Left cardiac atrium (tissue), 4 donors: ENCODE results near the gene TANGO2. TPM values are rescaled to one million over a fixed set of nuclear protein-coding genes. Genes with fewer than 3 reads are reported as not detected.

Experiments used
- ATAC-seq, 2 donors: fragments of 200-7000 bp; cut with Tn5 transposase; one replicate each; pipeline ENCODE4 v1.9.1; 2020; ENCODE audit warnings: mild to moderate bottlenecking in 2 of 2, moderate library complexity in 2 of 2
- DNase-seq: peaks from one replicate; pipeline ENCODE4 v3.0.0-alpha.2; 2020
- intact Hi-C, 2 donors: fragments of 100-400 bp; cut with DNase I; formaldehyde crosslinking; loops; one replicate each; pipeline versions ENCODE4 v1.14.1 to v1.15.1; 2022 to 2023
- total RNA-seq, 2 donors: library from RNA; stranded (reverse); fragmentation: NEBNext Ultra II Directional; extraction: Animal tissue kit (Norgen Biotek cat#: 25700); gene quantifications; one replicate each; pipeline ENCODE4 v1.2.1, GENCODE V29; 2021
- donor health status: DM: no; HTN: yes; CAD: no.
- donor health status: DM: no; HTN: yes; CAD: no; lungs with severe emphysema.
- donor health status: DM: yes; HTN: yes; CAD: no.
- donor health status: Dilated cardiomyopathy.

The TANGO2 gene
- total RNA-seq, 2 donors from 2014 or later = 55.0 to 80.0 TPM

DNA sequence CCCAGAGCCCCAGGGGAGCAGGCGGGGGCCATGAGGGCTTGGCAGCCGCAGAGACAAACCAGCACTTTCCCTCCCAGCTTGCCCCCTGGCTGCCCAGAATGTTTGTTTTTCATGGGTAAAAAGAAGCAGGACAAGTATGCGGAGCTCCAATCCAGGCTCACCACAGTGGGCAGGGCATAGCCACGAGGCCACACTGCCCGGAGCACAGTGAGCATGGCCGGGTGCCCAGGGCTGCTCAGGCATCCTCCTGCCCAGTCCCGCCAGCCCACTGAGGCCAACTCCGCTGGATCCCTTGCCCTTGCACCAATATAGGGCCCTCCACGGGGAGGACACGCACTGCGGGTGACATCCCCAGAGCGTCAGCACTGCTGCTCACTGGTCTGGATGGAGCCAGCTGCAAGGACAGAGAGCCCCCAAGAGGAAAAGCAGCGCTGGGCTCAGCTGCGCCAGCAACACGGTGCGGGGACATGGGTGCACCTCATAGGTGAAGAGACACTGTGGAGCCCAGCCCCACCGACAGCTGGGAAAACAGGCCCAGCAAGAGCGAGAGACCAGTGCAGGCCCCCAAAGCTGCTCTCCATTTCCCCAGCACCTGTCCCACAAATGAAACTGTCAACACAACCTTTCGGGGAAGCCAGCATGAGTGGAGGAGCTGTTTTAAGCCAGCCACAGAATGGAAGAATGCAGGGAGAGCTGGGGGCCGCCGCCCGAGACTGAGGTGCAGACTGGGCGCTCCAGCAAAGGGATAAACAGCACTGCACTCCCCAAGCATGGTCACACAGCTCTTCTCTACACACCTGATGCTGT is 29.1 kb upstream of the TANGO2 start:
- ATAC-seq (no peak), DNase-seq (no peak)
- intact Hi-C loops = no loop called here

DNA sequence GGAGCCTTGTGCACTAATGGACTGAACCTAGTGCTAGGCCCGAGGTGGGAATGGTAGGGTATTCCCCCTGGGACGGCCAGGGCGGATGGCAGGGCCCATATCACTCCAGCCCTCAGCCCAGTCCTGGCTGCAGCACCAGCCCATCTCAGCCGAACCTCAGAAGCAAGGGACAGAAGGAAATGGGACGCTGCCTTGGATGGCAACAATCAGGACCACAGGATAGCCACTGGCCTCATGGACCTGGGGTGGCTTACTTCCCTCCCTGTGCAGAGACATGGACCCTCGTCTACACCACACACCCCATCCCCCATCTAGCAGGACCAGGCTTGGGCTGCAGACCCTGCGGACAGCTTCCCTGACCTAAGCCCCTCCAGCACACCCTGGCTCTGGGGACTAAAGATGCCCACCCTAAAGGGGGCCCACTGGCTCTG is 28.4 kb upstream of the TANGO2 start:
- intact Hi-C loops = no loop called here
- ATAC-seq (no peak), DNase-seq (no peak)

DNA sequence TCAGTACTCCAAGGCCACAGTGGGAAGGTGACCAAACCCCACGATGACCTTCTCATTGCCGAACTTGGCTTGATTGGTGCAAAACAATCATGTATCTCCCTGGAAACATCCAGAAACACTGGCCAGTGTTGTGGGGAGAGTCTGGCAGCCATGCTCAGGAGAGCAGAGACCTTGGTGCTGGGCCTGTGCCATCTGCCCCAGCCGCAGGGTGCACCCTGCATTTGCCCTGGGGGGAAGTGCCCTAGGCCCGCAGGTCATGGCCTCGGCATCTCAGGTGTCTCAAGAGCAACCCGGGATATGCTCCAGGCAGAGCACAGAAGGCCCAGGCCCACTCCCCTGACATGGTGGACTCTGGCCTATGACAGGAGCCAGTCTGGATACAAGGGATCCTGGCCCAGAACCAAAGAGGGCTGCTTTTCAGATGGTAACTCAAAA is 28.0 kb upstream of the TANGO2 start:
- no peak for DNase-seq

DNA sequence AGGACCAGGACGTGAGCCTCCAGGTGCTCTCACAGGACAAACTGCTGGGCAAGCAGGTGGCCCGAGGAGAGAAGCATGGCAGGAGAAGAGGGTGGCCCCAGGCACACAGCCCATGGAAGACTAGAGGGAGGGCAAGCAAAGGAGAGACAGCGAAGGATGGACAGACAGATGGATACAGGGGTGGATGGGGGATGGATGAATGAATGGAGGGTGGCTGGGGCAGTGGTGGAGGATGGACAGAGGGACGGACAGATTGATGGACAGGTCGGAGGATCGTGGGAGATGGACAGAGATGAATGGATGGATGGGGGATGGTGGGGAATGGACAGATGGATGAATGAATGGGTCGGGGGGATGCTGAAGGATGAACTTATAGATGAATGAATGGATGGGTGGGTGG is 27.0 kb upstream of the TANGO2 start:
- intact Hi-C loops = no loop called here
- DNase-seq = no peak
- no peak for ATAC-seq

More for the DNA sequence above, 28.0 kb upstream of the TANGO2 start:
- ATAC-seq = no peak
- intact Hi-C loops = no loop called here

DNA sequence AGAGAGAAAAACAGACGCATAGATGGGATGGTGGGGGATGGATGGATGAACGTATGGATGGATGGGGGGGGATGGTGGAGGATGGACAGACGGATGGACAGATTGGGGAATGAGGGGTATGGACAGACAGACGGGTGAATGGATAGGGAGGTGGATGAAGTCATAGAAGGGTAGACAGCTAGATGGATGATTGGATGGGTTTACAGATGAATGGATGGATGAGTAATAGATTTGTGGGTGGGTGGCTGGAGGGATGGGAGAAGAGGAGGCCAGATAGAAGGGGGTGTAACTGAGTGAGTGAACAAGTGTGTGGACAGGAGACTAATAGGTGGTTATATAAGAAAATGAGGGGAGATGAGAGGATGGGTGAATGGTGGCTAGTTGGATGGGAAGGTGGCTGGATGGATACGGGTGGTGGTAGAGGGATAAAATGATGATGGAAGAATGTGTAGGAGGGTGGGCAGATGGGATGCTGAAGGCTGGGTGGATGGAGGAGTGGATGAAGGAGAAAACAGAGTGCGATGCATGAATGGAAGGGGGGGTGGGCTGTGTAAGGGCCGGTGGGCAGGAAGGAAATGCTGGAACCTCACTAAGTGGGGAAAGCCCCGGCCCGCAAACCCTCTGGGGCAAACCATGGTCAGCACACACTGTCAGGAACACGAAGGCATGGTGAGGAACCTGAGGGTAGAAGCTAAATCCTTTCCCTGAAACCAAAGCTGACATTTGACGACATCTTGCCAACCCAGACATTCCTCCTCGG is 25.9 kb upstream of the TANGO2 start:
- ATAC-seq (no peak), DNase-seq (no peak)
- intact Hi-C loops = no loop called here

DNA sequence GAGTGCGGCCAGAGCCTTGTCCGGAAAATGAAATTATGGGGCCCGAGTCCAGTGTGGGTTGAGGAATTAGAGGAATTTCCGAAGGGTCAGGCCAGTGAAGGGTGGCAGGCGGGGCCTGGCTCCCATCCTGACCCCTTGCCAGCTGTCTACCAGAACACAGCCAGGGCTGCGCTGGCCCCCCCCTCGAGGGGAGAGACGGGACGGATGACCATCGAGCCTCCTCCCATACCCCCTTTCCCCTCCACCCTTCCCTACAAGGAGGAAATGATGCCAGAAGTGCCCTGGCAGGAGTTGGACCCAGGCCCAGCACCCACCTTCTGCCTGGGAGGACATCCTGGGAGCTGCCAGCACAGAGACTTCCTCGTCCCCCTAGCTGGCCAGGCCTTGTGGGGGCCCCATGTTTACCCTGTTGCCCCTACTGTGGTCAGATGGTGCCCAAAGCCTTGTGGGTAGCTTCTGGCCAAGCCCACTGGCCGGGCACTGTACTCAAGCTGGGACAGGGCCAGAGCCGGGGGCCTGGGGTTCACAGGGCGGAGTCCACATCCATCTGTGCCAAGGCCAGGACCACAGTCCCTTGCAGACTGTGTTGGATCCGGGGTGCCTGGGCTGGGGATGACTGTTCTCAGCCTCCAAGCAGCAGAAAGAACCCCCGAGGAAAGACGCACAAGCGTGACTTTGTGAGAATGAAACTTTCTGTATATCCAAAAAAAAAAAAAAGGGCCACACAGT is 25.1 kb upstream of the TANGO2 start:
- intact Hi-C loops = no loop called here
- ATAC-seq (peak; percentile 17 to 60), DNase-seq (no peak)

DNA sequence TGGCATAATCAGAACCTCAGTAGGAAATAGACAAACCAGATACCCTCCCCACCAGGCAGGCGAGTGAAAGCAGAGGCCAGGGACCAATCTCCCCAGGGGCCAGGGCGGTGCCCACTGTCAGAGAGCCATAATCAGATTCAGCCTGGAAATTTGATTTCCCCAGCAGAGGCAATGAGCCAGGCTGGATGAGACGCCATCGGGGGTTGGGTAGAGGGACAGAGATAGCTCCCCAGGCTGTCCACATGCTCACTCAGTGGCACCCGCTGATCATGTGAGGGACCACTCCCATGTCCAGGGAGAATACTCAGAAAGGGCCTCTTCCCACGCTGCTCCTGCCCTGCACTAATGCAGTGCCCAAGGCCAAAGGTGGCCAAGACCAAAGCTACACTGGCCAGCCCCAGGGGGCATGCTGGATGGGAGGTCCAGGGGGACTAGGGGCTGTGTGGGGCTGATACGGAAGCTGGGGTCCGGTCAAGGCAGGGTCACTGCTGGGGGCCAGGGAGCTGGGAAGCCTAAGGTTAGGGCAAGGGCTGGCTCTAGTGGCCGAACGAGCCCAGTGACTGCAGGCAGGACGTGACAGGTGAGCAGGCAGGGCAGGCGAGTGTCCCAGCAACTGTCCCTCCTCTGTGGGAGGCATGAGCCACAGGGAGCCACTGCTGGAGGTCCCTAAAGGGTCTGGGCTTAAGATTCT is 24.1 kb upstream of the TANGO2 start:
- ATAC-seq (no peak), DNase-seq (no peak)
- intact Hi-C loops = no loop called here

DNA sequence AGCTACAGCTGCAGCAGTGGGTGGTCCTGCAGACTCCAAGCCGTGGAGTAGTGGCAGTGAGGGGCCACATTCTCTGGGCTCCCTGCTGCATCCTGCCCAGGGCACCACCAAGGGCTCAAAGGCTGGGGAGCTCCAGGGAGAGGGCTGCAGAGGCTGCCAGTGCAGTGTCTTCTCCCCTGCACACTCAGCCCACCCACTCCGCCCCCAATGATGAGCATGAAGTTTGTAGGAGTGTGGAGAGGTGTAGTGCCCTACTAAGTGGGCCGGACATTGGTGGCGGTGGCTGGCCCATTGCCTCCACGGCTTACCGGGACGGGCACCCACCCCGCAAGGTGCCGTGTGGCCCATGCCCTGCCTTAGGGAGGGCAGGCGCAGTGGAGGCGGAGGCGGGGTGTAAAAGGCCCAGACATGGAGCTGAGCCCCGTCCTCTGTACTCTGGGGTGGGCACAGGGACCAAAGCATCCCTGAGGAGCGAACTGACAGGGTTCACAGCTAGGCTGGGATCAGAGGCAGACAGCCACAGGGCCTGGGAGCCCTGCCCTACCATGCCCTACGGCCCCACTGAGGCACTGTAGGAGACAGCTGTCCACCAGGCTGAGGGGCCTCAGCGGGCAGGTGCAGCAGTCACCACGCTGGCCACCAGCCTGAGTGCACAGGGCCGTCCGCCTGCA is 23.2 kb upstream of the TANGO2 start:
- ATAC-seq (no peak), DNase-seq (no peak)
- intact Hi-C loops = no loop called here

DNA sequence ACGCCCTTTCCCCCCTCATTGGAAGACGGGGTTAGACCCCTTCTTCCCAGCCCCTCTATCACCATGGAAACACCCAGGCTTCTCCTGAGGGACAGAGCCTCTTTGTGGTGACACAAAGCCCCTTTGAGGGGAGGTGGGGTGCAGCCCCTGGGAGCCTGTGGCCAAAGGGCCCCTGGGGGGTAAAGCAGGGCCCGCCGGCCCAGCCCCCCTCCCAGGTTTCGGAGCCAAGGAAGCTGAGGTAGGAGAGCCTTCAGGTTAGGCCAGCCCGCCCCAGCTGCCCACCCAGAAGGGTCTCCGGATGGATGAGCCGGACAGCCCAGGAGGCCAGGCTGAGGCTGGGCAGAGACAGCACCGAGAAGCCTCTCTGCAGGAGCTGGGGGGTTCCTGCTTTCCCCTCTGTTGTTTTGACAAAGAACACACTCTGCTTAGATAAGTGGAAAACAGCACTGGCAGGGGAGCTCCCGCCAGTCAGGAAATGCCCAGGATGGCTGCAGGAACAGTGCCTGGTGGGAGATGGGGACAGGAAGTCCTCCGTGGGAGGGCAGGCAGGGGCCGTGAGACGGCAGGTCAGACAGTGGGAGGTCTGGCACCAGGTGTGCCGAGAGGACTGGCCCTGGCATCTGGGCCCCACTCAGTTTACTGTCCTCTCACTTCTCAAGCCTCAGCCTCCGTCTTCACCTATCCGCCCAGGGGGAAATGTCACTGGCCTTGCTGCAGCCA is 22.5 kb upstream of the TANGO2 start:
- ATAC-seq (no peak), DNase-seq (no peak)
- intact Hi-C loops = no loop called here

DNA sequence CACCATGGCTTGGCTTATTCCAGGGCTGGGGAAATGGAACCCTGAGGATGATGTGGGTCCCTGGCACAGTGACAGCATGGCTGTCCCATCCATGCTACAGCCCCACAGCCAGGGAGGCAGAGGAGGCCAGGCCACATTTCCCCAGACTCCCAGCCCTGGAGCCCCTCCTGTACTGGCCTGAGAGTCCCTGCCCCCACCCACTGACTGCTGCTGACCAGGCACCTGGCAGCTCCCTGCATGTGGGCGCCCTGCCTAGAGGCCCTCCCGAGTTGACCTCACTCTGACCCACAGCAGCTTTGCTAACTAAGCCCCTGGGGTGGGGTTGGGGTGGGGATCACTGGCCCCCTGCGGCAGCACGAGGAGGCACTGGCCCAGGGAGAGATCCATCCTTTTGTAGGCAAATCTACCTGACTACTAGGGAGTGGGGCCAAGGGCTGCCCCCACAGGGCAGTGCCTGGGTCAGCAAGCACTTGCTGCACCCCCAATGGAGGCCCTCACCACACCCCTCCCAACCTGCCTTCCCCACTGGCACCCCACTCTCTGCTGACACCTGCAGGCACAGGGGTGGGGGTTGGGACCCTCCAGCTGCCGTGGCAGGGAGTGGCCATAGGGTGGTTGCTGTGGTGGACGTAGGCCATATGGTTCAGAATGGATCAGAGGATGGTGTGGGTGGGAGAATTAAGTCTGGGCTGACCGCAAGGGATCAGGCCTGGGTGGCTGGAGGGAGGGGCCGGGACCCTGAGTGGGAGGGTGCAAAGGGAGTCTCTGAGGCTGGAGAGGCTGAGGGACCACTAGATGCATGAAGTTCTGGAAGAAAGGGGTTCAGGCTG is 21.7 kb upstream of the TANGO2 start:
- ATAC-seq (peak; percentile 13 to 17), DNase-seq (no peak)
- intact Hi-C loops = no loop called here

DNA sequence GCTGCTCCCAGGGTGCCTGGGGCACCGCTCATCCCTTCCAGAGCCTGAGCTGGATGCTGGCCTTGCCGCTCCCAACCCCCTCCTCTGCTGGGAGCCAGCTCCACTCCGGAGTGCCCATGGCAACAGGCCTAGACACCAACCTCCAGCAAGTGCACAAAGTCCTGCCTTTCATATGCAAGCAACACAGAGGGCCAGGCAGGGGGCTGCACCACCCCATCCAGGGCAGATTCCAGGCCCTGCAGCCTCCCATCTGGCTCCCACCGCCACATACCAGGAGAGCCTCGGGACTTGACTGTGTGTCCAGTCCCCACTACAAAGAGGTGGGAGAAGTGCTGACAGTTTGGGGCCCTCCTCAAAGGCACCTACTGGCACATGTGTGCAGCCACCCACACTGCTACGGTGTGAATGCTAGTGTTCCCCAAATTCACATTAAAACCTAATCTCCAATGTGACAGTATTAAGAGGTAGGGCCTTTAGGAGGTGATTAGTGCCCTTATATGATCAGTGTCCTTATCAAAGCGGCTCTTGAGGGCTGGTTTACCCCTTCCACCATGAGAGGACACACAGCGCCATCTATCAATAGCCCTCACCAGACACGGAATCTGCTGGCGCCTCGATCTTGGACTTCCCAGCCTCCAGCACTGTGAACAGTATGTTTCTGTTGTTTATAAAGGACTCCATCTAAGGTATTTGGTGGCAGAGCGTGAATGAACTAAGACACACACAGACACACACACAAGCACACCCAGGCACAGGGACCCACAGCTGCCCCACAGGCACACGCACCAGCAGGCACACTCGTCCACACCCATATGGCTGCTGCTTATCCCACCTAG is 20.4 kb upstream of the TANGO2 start:
- ATAC-seq = peak; percentile 56 to 68
- intact Hi-C loops = no loop called here
- no peak for DNase-seq

DNA sequence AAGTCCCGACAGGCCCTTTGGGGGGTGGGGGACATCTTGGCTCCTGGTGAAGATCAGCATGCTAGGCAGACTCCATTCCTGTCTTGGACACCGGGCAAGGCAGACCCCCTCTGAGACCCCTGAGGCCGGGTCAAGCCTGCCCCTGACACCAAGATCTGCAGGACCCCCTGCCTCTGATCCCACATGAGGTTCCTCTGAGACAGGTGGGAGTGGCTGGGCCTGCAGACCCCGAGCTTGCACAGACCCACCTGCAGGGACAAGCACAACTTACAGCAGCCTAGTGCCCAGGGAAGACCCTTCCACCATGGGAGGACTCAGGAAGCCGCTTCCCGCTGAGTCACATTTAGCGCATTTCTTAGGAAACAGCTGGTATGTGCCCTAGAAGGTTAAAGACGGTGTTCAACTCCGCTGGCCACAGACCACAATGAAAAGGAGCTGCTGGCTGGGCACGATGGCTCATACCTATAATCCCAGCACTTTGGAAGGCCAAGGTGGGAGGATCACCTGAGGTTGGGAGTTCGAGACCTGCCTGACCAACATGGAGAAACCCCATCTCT is 19.8 kb upstream of the TANGO2 start:
- intact Hi-C loops = no loop called here
- DNase-seq = no peak
- ATAC-seq = no peak

DNA sequence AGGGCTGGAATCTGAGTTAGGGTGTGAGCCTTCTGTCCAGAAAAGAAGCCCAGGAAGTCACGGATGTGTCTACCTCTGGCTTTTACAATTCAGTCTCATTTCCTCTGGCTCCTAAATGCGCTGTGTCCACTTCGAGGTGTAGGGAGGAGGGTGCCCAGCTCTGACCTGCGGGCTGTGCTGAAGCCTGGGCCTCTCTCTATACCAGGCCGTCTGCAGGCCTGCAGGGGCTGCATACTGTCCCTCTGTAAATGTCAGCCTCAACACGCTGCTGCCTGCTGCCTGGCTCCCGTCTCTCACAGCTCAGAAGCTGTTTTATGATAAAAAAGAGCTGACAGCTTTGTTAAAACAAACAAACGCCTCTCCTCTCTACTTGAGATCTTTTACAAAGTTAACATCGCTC is 18.8 kb upstream of the TANGO2 start:
- intact Hi-C loops = no loop called here
- ATAC-seq = peak; percentile 26 to 60
- DNase-seq = no peak

DNA sequence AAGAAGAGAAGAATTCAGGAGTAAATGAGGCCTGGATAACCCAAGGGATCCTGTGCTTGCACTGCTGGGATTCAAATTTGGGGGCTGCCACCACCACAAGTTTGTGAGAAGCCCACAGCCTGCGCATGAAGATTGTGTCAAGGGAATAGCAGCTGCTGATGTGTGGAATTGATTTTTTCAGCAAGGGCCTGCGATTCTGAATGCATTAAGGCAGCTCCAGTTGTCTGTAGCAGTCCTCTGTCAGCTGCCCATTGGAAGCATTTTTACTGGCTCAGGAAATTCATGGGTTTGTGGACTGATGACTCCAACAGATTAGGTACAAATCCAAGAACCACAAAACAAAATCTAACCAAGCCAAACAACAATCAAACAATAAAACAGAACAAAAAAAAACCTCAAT is 18.3 kb upstream of the TANGO2 start:
- ATAC-seq = no peak
- no peak for DNase-seq
- intact Hi-C loops = no loop called here

DNA sequence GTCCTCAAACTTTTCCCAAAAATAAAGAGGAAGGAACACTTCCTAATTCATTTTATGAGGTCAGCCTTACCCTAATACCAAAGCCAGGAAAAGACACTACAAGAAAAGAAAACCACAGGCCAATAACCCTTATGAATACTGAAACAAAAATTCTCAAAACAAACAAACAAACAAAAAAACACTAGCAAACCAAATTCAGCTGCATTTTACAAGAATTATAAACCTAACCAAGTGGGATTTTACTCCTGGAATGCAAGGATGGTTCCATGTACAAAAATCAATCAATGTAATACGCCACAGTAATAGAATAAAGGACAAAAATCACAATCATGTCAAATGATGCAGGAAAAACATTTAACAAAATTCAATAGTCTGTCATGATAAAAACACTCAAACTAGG is 17.6 kb upstream of the TANGO2 start:
- ATAC-seq (no peak), DNase-seq (no peak)
- intact Hi-C loops = no loop called here

DNA sequence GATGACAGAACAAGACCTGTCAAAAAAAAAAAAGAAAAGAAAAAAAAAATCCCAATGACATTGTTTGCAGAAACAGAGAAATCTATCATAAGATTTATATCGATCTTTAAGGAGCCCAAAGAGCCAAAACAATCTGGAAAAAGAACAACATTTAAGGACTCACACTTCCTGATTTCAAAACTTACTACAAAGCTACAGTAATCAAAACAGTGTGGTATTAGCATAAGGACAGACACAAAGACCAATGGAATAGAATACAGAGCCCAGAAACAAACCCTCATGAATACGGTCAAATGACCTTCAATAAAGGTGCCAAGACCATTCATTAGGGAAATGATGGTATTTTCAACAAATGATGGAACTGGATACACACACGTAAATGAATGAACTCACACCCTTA is 16.4 kb upstream of the TANGO2 start:
- DNase-seq (no peak), ATAC-seq (no peak)
- intact Hi-C loops = no loop called here
